Measurements from ENCODE around the gene PTGES. TPM values are rescaled to one million over a fixed set of nuclear protein-coding genes. Genes with fewer than 3 reads are reported as not detected.

Gene PTGES
- total and polyA plus RNA-seq, 9 of the 15 experiments (the other 6 are each of a cell fraction or from before 2014, with no cell fraction given): 0.13 TPM; not detected in 8

- TF ChIP-seq SNIP1 (IDR thresholded peaks at IDR 0.05; ENCODE audit: low read depth): no peak
- TF ChIP-seq ARID3A (IDR thresholded peaks at IDR 0.05; ENCODE audit: borderline replicate concordance, low read depth, low read length): no peak
- TF ChIP-seq ETV1 (tag; conservative IDR thresholded peaks at IDR 0.05; ENCODE audit: low read depth): no peak
- TF ChIP-seq PCBP2 (IDR thresholded peaks at IDR 0.05; ENCODE audit: low read depth, low read length, poor library complexity, severe bottlenecking): no peak
- peak; percentile 54 for TF ChIP-seq GABPB1 (CRISPR knock-in tag; IDR thresholded peaks at IDR 0.05)
- peak in 2 of 3 experiments; percentile 25 to 72 for TF ChIP-seq YY1 (IDR thresholded peaks at IDR 0.05; ENCODE audit: borderline replicate concordance in 1 of 3, control insufficient read depth in 1 of 3, extremely low read depth in 1 of 3, insufficient read depth in 3 of 3, insufficient read length in 1 of 3, insufficient replicate concordance in 2 of 3, low read depth in 1 of 3, low read length in 2 of 3)
- no peak for TF ChIP-seq BCOR (IDR thresholded peaks at IDR 0.05)
- no peak for TF ChIP-seq SIRT6 (IDR thresholded peaks at IDR 0.05; ENCODE audit: low read depth, low read length)
- TF ChIP-seq LCOR (CRISPR knock-in tag; IDR thresholded peaks at IDR 0.05): no peak
- no peak for TF ChIP-seq ZNF584 (CRISPR knock-in tag; IDR thresholded peaks at IDR 0.05; ENCODE audit: low read depth)
- TF ChIP-seq RBM14 (IDR thresholded peaks at IDR 0.05; ENCODE audit: borderline replicate concordance, insufficient read depth, low read depth, low read length): no peak
- no peak for TF ChIP-seq IRF1 (CRISPR knock-in tag; IDR thresholded peaks at IDR 0.05; ENCODE audit: borderline replicate concordance)
- no peak for TF ChIP-seq ATF6 (CRISPR knock-in tag; IDR thresholded peaks at IDR 0.05)
- no peak for TF ChIP-seq KAT2B (IDR thresholded peaks at IDR 0.05; ENCODE audit: low read depth, low read length)
- TF ChIP-seq TBL1XR1 (IDR thresholded peaks at IDR 0.05; ENCODE audit: low read length in 2 of 2): no peak
- no peak for TF ChIP-seq ZNF134 (CRISPR knock-in tag; conservative IDR thresholded peaks at IDR 0.05)
- no peak for TF ChIP-seq TSHZ1 (CRISPR knock-in tag; IDR thresholded peaks at IDR 0.05)
Measured at GRCh38 chr9:129720865-129721545, 31.8 kb downstream of the PTGES start (continued).
